Measurements from ENCODE around the gene PIP4K2A. TPM values are rescaled to one million over a fixed set of nuclear protein-coding genes. Genes with fewer than 3 reads are reported as not detected.

Gene PIP4K2A
- total RNA-seq, 6 experiments from 2014 or later, result 50.1 to 67.9 (median 58.9) TPM

DNA sequence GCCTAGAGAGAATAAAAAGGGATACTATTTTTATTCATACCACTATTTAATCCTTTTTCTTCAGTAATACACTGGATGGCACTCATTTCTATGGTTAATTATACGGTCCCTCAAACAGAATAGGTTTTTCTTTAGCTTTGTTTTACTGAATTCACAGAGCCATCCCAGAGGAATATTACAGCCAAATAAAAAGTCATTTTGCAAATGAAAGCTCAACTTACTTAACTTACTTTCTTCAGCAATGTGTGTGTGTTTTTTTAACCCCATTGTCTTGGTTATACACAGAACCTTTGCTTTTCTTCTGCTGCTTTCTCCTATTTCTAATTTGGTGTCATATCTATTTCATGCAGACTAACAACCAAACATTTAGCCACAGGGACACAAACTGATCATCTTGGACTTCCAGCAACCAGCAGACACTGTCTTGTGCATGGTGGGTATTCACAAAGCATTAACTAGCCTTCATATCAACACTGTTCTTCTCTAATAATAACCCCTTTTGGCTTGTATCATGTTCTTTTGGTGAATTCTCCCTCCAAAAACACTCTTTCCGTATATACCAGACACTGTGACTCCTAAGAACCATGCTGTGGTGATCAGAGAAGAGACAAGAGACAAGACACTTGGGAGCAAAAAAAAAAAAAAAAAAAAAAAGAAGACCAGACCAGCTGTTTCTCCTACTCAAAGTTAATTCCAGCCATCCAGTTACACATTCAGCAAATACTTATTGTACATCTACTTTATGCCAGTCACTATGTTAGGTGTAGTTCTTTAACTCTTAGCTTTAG is 40.4 kb downstream of the PIP4K2A start:
- peaks cover 47% of the 10 kb centered on the region for H3K4me1 Mint-ChIP-seq (ENCODE audit: low read depth)
- no peak overlapping the region for H3K4me3 Mint-ChIP-seq
- no peaks in the 10 kb centered on the region for H3K27me3 Mint-ChIP-seq (ENCODE audit: insufficient read depth)
- no peak for TF ChIP-seq CTCF (IDR thresholded peaks at IDR 0.05)
- DNase-seq, result no peak
- no peak overlapping the region for H3K27ac Mint-ChIP-seq
- no peaks in the 10 kb centered on the region for H3K9me3 Mint-ChIP-seq
- H3K36me3 Mint-ChIP-seq (ENCODE audit: low read depth), result peaks cover 21% of the 10 kb centered on the region

- Mint-ChIP-seq H3K27me3 (ENCODE audit: insufficient read depth) (no peaks in the 10 kb centered on the region), H3K4me3 (no peak overlapping the region), H3K27ac (peak overlapping the region; percentile 63), H3K36me3 (ENCODE audit: low read depth) (peaks cover 19% of the 10 kb centered on the region), H3K9me3 (no peaks in the 10 kb centered on the region), H3K4me1 (ENCODE audit: low read depth) (peaks cover 50% of the 10 kb centered on the region)
- TF ChIP-seq CTCF (IDR thresholded peaks at IDR 0.05), result no peak
- no peak for DNase-seq
These were observed 41.3 kb downstream of the PIP4K2A start for GRCh38 chr10:22673091-22673392.

GRCh38 chr10:22672319-22673090 is 41.9 kb downstream of the PIP4K2A start:
- peaks cover 17% of the 10 kb centered on the region for H3K36me3 Mint-ChIP-seq (ENCODE audit: low read depth)
- peak overlapping the region; percentile 63 for H3K27ac Mint-ChIP-seq
- H3K9me3 Mint-ChIP-seq, result no peaks in the 10 kb centered on the region
- peaks cover 50% of the 10 kb centered on the region for H3K4me1 Mint-ChIP-seq (ENCODE audit: low read depth)
- TF ChIP-seq CTCF (IDR thresholded peaks at IDR 0.05), result no peak
- no peak for DNase-seq
- no peaks in the 10 kb centered on the region for H3K27me3 Mint-ChIP-seq (ENCODE audit: insufficient read depth)
- no peak overlapping the region for H3K4me3 Mint-ChIP-seq

DNA sequence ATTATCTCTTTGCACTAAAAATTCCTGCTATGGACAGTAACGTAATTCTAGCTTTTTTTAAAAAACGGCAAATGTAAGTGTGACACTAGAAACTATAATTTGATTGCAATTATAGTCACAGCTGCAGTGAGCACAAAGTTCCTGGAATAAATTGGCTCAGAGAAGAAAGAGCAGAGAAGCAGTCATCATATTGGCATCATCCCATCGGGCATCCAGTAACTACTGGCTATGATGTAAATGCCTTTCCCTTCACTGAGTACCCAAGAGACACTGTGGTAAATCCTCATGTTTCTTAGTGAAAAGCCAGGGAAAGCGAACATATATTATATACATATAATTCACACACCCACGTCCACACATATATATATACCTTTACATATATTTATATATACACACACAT is 43.6 kb downstream of the PIP4K2A start:
- H3K27ac Mint-ChIP-seq, result no peak overlapping the region
- H3K4me3 Mint-ChIP-seq, result no peak overlapping the region
- no peak for TF ChIP-seq CTCF (IDR thresholded peaks at IDR 0.05)
- H3K36me3 Mint-ChIP-seq (ENCODE audit: low read depth), result peaks cover 3% of the 10 kb centered on the region; the same call in 1 of the 2 replicates
- H3K9me3 Mint-ChIP-seq, result no peaks in the 10 kb centered on the region
- H3K4me1 Mint-ChIP-seq (ENCODE audit: low read depth), result peaks cover 46% of the 10 kb centered on the region
- H3K27me3 Mint-ChIP-seq (ENCODE audit: insufficient read depth), result no peaks in the 10 kb centered on the region
- no peak for DNase-seq

GRCh38 chr10:22669163-22669711 is 45.1 kb downstream of the PIP4K2A start:
- no peaks in the 10 kb centered on the region for H3K9me3 Mint-ChIP-seq
- peaks cover 47% of the 10 kb centered on the region for H3K4me1 Mint-ChIP-seq (ENCODE audit: low read depth)
- no peak overlapping the region for H3K4me3 Mint-ChIP-seq
- no peak overlapping the region for H3K27ac Mint-ChIP-seq
- TF ChIP-seq CTCF (IDR thresholded peaks at IDR 0.05), result no peak
- H3K27me3 Mint-ChIP-seq (ENCODE audit: insufficient read depth), result no peaks in the 10 kb centered on the region
- DNase-seq, result no peak
- no peaks in the 10 kb centered on the region for H3K36me3 Mint-ChIP-seq (ENCODE audit: low read depth)
